Mesenchymal stem cell (in vitro differentiated cells and primary cell): Measurements from ENCODE around the gene CBLN3.

Source experiments
- DNase-seq: peaks from one replicate; pipeline ENCODE4 v3.0.0-alpha.2; 2013
- H2AFZ ChIP-seq: one replicate; pipeline ENCODE4 v1.6.1; 2013; ENCODE audit warnings: low read depth, mild to moderate bottlenecking, control low read depth, inconsistent platforms, low read length, moderate library complexity
- H2AK5ac ChIP-seq: 2 replicates; pipeline ENCODE4 v1.6.1; 2013; ENCODE audit warnings: low read length, moderate library complexity, mild to moderate bottlenecking, inconsistent platforms; ENCODE audit not compliant: severe bottlenecking
- H2BK120ac ChIP-seq: one replicate; pipeline ENCODE4 v1.6.1; 2013; ENCODE audit warnings: low read depth, mild to moderate bottlenecking, inconsistent platforms, low read length, moderate library complexity
- H2BK12ac ChIP-seq, 2 experiments: one replicate each; pipeline ENCODE4 v1.6.1; 2013; ENCODE audit warnings: inconsistent platforms in 2 of 2, low read length in 2 of 2, mild to moderate bottlenecking in 2 of 2, moderate library complexity in 2 of 2, control low read depth in 1 of 2
- H2BK15ac ChIP-seq: one replicate; pipeline ENCODE4 v1.6.1; 2013; ENCODE audit warnings: mild to moderate bottlenecking, low read depth, inconsistent platforms; ENCODE audit not compliant: poor library complexity, severe bottlenecking
- H2BK5ac ChIP-seq: 2 replicates; pipeline ENCODE4 v1.6.1; 2013; ENCODE audit warnings: low read depth, mild to moderate bottlenecking, low read length, control low read depth, inconsistent platforms; ENCODE audit not compliant: poor library complexity, severe bottlenecking
- H3K14ac ChIP-seq, 2 experiments: one replicate each; pipeline ENCODE4 v1.6.1; 2013; ENCODE audit warnings: inconsistent platforms in 2 of 2, low read length in 2 of 2, control low read depth in 1 of 2, mild to moderate bottlenecking in 1 of 2, moderate library complexity in 1 of 2
- H3K18ac ChIP-seq, 2 experiments: one replicate each; pipeline ENCODE4 v1.6.1; 2013; ENCODE audit warnings: inconsistent platforms in 2 of 2, low read length in 2 of 2, control low read depth in 1 of 2, low read depth in 1 of 2, mild to moderate bottlenecking in 1 of 2
- H3K23ac ChIP-seq, 2 experiments: one replicate each; pipeline ENCODE4 v1.6.1; 2013; ENCODE audit warnings: inconsistent platforms in 2 of 2, low read length in 2 of 2, mild to moderate bottlenecking in 2 of 2, moderate library complexity in 2 of 2, control low read depth in 1 of 2
- H3K27ac ChIP-seq: 2 replicates; pipeline ENCODE4 v1.5.1; 2013; ENCODE audit warnings: mild to moderate bottlenecking, moderate library complexity, low read length, control low read depth, inconsistent platforms; ENCODE audit not compliant: poor library complexity, severe bottlenecking
- H3K27me3 ChIP-seq, 2 experiments: 2 replicates each; pipeline versions ENCODE4 v1.6.1 to v1.7.0; 2013; ENCODE audit warnings: low read length in 2 of 2, mild to moderate bottlenecking in 2 of 2, moderate library complexity in 2 of 2, control low read depth in 1 of 2, inconsistent platforms in 1 of 2; ENCODE audit not compliant: control insufficient read depth in 1 of 2, insufficient read depth in 1 of 2
- H3K36me3 ChIP-seq, 2 experiments: 2 replicates each; pipeline versions ENCODE4 v1.6.1 to v1.7.0; 2013; ENCODE audit warnings: low read length in 2 of 2, control low read depth in 1 of 2, inconsistent platforms in 1 of 2, low read depth in 1 of 2, mild to moderate bottlenecking in 1 of 2; ENCODE audit not compliant: insufficient read depth in 2 of 2, control insufficient read depth in 1 of 2
- H3K4ac ChIP-seq, 2 experiments: one replicate each; pipeline ENCODE4 v1.6.1; 2013; ENCODE audit warnings: inconsistent platforms in 2 of 2, low read length in 2 of 2, mild to moderate bottlenecking in 2 of 2, moderate library complexity in 2 of 2, control low read depth in 1 of 2, low read depth in 1 of 2
- H3K4me1 ChIP-seq: 2 replicates; pipeline ENCODE4 v1.6.1; 2013; ENCODE audit warnings: low read depth, low read length, control low read depth; ENCODE audit not compliant: control insufficient read depth, insufficient read depth
- H3K4me2 ChIP-seq: 2 replicates; pipeline ENCODE4 v1.6.1; 2013; ENCODE audit warnings: low read length, mild to moderate bottlenecking, inconsistent platforms; ENCODE audit not compliant: poor library complexity, severe bottlenecking
- H3K4me3 ChIP-seq, 2 experiments: 2 replicates each; pipeline versions ENCODE4 v1.5.1 to v1.7.0; 2013; ENCODE audit warnings: low read length in 2 of 2, mild to moderate bottlenecking in 2 of 2, control low read depth in 1 of 2, low read depth in 1 of 2; ENCODE audit not compliant: insufficient read depth in 1 of 2
- H3K79me1 ChIP-seq: replicated peaks from 2 replicates; pipeline ENCODE4 v1.6.1; 2013; ENCODE audit warnings: mild to moderate bottlenecking, control low read depth, low read length, inconsistent platforms; ENCODE audit not compliant: poor library complexity, severe bottlenecking
- H3K9ac ChIP-seq: 2 replicates; pipeline ENCODE4 v1.7.0; 2013; ENCODE audit warnings: mild to moderate bottlenecking, low read length, moderate library complexity
- H3K9me3 ChIP-seq: 2 replicates; pipeline ENCODE4 v1.7.0; 2013; ENCODE audit warnings: mild to moderate bottlenecking, low read length; ENCODE audit not compliant: control insufficient read depth
- H4K8ac ChIP-seq: one replicate; pipeline ENCODE4 v1.6.1; 2013; ENCODE audit warnings: inconsistent platforms, mild to moderate bottlenecking, low read length, moderate library complexity
- H4K91ac ChIP-seq: one replicate; pipeline ENCODE4 v1.6.1; 2013; ENCODE audit warnings: mild to moderate bottlenecking, low read length, inconsistent platforms
- WGBS: methylation state at CpG from one replicate; pipeline ENCODE4 v1.1.7; 2013; ENCODE audit warnings: mixed read lengths; 5-methylcytosine and 5-hydroxymethylcytosine counted together

The CBLN3 gene

DNA sequence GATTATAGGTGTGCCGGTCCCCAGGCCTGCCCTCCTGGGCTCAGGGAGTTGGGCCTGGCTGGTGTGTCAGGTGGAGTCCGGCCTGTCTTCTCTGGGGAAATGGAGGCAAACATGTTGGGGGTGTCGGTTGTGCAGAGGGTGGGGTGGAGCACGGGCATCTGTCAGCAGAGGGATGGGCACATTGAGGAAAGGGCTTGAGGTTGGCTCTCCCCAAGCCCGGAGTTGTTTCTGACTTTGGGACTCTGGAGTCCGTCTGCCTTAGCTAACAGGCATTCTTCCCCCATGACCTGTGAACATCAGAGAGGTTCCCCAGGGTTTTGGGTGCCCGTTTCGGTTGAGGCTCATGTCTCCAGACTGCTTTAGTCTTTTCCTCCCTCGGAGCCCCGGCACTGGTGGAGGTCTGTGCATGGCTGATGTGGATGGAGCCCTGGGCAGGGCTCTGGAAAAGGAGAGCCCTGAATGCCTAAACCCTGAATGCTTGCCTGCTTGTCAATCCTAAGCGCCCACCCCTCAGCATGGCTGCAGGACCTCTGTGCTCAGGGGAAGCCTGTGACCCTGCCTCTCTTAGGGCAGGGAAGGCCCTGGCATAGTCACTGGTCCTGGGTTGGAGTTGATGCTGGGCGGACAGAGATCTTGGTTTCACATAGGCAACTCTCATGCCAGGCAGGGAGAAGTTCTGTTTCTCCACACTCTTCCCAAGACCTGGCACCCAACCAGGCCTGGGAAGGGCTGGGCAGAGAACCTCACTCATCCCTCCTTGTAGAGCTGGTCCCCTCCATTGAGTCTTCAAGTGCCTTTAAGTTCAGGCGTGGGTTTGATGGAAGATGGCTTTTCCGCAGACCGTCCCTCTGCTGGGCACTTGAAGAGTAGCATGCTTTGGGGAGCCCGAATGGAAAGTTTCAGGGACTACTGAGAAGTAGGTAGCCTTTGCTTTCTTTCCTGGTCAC, 17.8 kb downstream of the CBLN3 start:
- Histone ChIP-seq H4K8ac (no peak overlapping the region), H3K4me1 (no peaks in the 10 kb centered on the region), H2AK5ac (no peak overlapping the region), H3K27me3 (no peaks in the 10 kb centered on the region), H2AFZ (no peak overlapping the region), H3K4me3 (no peak overlapping the region), H3K23ac (no peak overlapping the region), H3K27ac (no peak overlapping the region), H2BK5ac (no peak overlapping the region), H3K18ac (no peak overlapping the region), H3K4ac (no peak overlapping the region), H3K9me3 (no peaks in the 10 kb centered on the region), H2BK120ac (no peak overlapping the region), H3K79me1 (peaks cover 2% of the 10 kb centered on the region), H3K36me3 (peaks cover 75 to 76% of the 10 kb centered on the region in 2 experiments), H2BK15ac (no peak overlapping the region), H3K14ac (no peak overlapping the region), H3K9ac (no peak overlapping the region), H2BK12ac (no peak overlapping the region), H3K4me2 (no peak overlapping the region), H4K91ac (no peak overlapping the region)
- WGBS = 72% methylated on average over 16 of the region's 16 CpGs
- DNase-seq = peak; percentile 72

- Histone ChIP-seq H4K8ac (no peak overlapping the region), H3K27me3 (no peaks in the 10 kb centered on the region), H2AK5ac (no peak overlapping the region), H3K4me3 (no peak overlapping the region), H3K27ac (no peak overlapping the region), H3K14ac (no peak overlapping the region), H2BK15ac (no peak overlapping the region), H2BK12ac (no peak overlapping the region), H2BK5ac (no peak overlapping the region), H2AFZ (no peak overlapping the region), H3K9ac (no peak overlapping the region), H3K4me1 (no peaks in the 10 kb centered on the region), H3K23ac (no peak overlapping the region), H3K9me3 (no peaks in the 10 kb centered on the region), H3K36me3 (peaks cover 65 to 70% of the 10 kb centered on the region in 2 experiments), H3K4ac (no peak overlapping the region), H2BK120ac (no peak overlapping the region), H3K4me2 (no peak overlapping the region), H4K91ac (no peak overlapping the region), H3K79me1 (peaks cover 5% of the 10 kb centered on the region), H3K18ac (no peak overlapping the region)
- DNase-seq = no peak
- WGBS = 95% methylated on average over 10 of the region's 10 CpGs
Measured at GRCh38 chr14:24409956-24410355, 19.5 kb downstream of the CBLN3 start.

GRCh38 chr14:24409192-24409591, 20.3 kb downstream of the CBLN3 start:
- H3K79me1 ChIP-seq = peaks cover 7% of the 10 kb centered on the region
- no peak overlapping the region for H4K8ac ChIP-seq
- no peaks in the 10 kb centered on the region for H3K27me3 ChIP-seq
- no peak overlapping the region for H3K23ac ChIP-seq
- no peak overlapping the region for H3K14ac ChIP-seq
- no peak overlapping the region for H4K91ac ChIP-seq
- H2BK5ac ChIP-seq = no peak overlapping the region
- no peak overlapping the region for H3K9ac ChIP-seq
- 98% methylated on average over 5 of the region's 6 CpGs for WGBS
- no peak overlapping the region for H3K18ac ChIP-seq
- no peak overlapping the region for H2BK120ac ChIP-seq
- H3K36me3 ChIP-seq = peaks cover 59 to 68% of the 10 kb centered on the region in 2 experiments
- no peak overlapping the region for H2AFZ ChIP-seq
- H3K4me2 ChIP-seq = no peak overlapping the region
- H3K27ac ChIP-seq = no peak overlapping the region
- no peaks in the 10 kb centered on the region for H3K9me3 ChIP-seq
- no peaks in the 10 kb centered on the region for H3K4me1 ChIP-seq
- H3K4me3 ChIP-seq = no peak overlapping the region
- no peak overlapping the region for H2BK15ac ChIP-seq
- no peak overlapping the region for H2AK5ac ChIP-seq
- no peak overlapping the region for H2BK12ac ChIP-seq
- no peak for DNase-seq
- no peak overlapping the region for H3K4ac ChIP-seq

GRCh38 chr14:24408764-24409163, 20.7 kb downstream of the CBLN3 start:
- H2BK12ac ChIP-seq = no peak overlapping the region
- peaks cover 8% of the 10 kb centered on the region for H3K79me1 ChIP-seq
- no peak overlapping the region for H3K4me3 ChIP-seq
- no peak overlapping the region for H2BK15ac ChIP-seq
- H3K27me3 ChIP-seq = no peaks in the 10 kb centered on the region
- no peak overlapping the region for H4K8ac ChIP-seq
- DNase-seq = no peak
- no peaks in the 10 kb centered on the region for H3K9me3 ChIP-seq
- H3K4me2 ChIP-seq = no peak overlapping the region
- no peak overlapping the region for H2BK5ac ChIP-seq
- H4K91ac ChIP-seq = no peak overlapping the region
- WGBS = 88% methylated on average over 3 of the region's 3 CpGs
- H3K23ac ChIP-seq = no peak overlapping the region
- H3K4ac ChIP-seq = no peak overlapping the region
- H3K18ac ChIP-seq = no peak overlapping the region
- H3K36me3 ChIP-seq = peaks cover 55 to 64% of the 10 kb centered on the region in 2 experiments
- H3K14ac ChIP-seq = no peak overlapping the region
- H2AFZ ChIP-seq = no peak overlapping the region
- H2BK120ac ChIP-seq = no peak overlapping the region
- no peak overlapping the region for H3K9ac ChIP-seq
- H2AK5ac ChIP-seq = no peak overlapping the region
- H3K27ac ChIP-seq = no peak overlapping the region
- no peaks in the 10 kb centered on the region for H3K4me1 ChIP-seq
